Activated naive CD4-positive, alpha-beta T cell treated with anti-CD3 and anti-CD28 coated beads for 36 hours (primary cell): ENCODE results near the gene PALLD. TPM values are rescaled to one million over a fixed set of nuclear protein-coding genes. Genes with fewer than 3 reads are reported as not detected.
"Not testable (repeated sequence)": the region's sequence is repeated elsewhere in the genome, so short reads cannot be mapped to it uniquely, and the experiment has no call there.

ENCODE experiments used
- CTCF ChIA-PET: fragments of 350-600 bp; sonication (Branson Sonifier 250); formaldehyde crosslinking; loops from one replicate; lab custom pipeline; 2021; ENCODE audit warnings: antibody characterized with exemption; lab: Charles Lee
- DNase-seq: peaks from one replicate; pipeline ENCODE4 v3.0.0-alpha.2; 2020
- H3K27ac Mint-ChIP-seq: one replicate; pipeline ENCODE4 v1.8.0; 2021; ENCODE audit warnings: mild to moderate bottlenecking, mixed read lengths
- H3K27me3 Mint-ChIP-seq: one replicate; pipeline ENCODE4 v1.8.0; 2021; ENCODE audit warnings: low read depth, mixed read lengths
- H3K36me3 Mint-ChIP-seq: one replicate; pipeline ENCODE4 v1.8.0; 2021; ENCODE audit warnings: low read depth, mixed read lengths
- H3K4me1 Mint-ChIP-seq: one replicate; pipeline ENCODE4 v1.8.0; 2021; ENCODE audit warnings: low read depth, mixed read lengths
- H3K4me3 Mint-ChIP-seq: one replicate; pipeline ENCODE4 v1.8.0; 2021; ENCODE audit warnings: mild to moderate bottlenecking, moderate library complexity, mixed read lengths
- H3K9me3 Mint-ChIP-seq: one replicate; pipeline ENCODE4 v1.8.0; 2021; ENCODE audit warnings: mixed read lengths
- intact Hi-C: fragments of 100-400 bp; cut with micrococcal nuclease; formaldehyde crosslinking; loops from one replicate; pipeline ENCODE4 v1.15.1; 2023
- total RNA-seq, 2 experiments: library from RNA; stranded (reverse); gene quantifications; one replicate each; pipeline ENCODE4 v1.2.3, GENCODE V29; 2021

The PALLD gene
- total RNA-seq, 2 experiments from 2014 or later, result 7.3 to 7.8 TPM

DNA sequence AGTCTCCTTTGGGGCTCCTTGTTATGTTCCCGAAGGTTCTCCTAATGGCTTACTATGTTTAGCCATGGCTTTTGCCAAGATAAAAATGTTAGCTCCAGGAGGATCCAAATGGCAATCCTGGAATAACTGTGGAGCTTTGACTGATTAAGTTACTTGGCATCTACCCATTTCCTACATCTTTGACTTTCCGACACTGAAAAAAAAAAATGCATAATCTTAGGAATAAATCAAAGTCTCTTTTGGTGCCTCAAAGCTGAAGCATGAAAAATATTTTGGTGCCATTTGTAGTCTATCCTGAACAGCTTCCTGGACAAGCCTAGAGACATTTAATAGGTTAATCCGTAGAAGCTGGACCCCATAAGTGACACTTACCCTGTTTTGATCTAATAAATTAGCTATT lies 191.7 kb downstream of the PALLD start:
- no peaks in the 10 kb centered on the region for H3K36me3 Mint-ChIP-seq
- intact Hi-C loops, result no loop called here
- no peaks in the 10 kb centered on the region for H3K4me1 Mint-ChIP-seq
- no peak overlapping the region for H3K4me3 Mint-ChIP-seq
- H3K27ac Mint-ChIP-seq, result no peak overlapping the region
- H3K27me3 Mint-ChIP-seq, result peaks cover 2% of the 10 kb centered on the region
- DNase-seq, result no peak
- H3K9me3 Mint-ChIP-seq, result no peaks in the 10 kb centered on the region
- CTCF ChIA-PET, result interaction anchor here (0.6 kb wide), 1 partner anchor 40 kb away, joined by 4 read pairs; no protein-coding TSS in a partner anchor

DNA sequence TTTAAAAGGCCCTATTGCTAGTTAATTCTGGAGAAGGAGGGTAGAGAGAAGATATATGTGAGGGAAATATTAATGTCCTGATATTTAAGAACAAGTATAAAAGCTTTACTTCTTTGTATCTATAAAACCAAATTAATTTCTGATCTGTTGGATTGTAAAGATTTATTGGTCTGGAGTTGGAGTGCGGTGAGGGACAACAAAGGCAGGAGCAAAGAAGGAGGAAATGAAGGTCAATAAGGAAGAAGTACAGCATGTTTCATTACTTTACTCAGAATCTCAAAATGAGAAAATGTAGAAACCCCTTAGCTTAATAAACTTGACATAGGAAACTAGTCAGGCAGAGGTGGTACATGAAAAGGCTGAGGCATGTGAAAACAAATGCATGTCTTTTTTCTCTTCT lies 192.9 kb downstream of the PALLD start:
- no peaks in the 10 kb centered on the region for H3K9me3 Mint-ChIP-seq
- CTCF ChIA-PET, result interaction anchor here (0.6 kb wide), 1 partner anchor 1486 kb away, joined by 4 read pairs; no protein-coding TSS in a partner anchor
- intact Hi-C loops, result loop anchor here (10.0 kb wide), 1 partner anchor 795 kb away; no protein-coding TSS in a partner anchor
- H3K27me3 Mint-ChIP-seq, result peaks cover 2% of the 10 kb centered on the region
- H3K4me3 Mint-ChIP-seq, result no peak overlapping the region
- no peak overlapping the region for H3K27ac Mint-ChIP-seq
- H3K36me3 Mint-ChIP-seq, result no peaks in the 10 kb centered on the region
- DNase-seq, result no peak
- H3K4me1 Mint-ChIP-seq, result no peaks in the 10 kb centered on the region

DNA sequence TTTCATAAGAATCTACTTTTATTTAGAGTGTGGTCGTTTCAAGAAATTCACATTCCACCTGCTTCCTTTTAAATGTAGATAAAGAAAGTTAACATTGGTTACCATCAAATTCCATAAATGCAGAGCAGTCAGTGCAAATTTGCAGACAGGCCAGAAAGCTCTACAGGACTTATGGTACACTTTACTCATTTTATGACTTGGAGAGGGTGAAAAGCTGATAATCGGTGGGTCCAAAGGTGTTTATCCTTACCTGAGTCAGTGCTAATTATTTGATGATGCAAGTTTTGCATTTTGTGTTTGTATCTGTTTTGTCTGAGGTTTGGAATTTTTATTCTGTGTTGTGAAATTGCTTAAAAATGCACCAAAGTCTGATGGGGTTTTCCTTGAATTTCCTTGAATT lies 193.3 kb downstream of the PALLD start:
- intact Hi-C loops, result loop anchor here (10.0 kb wide), 1 partner anchor 795 kb away; no protein-coding TSS in a partner anchor
- no peak for DNase-seq
- CTCF ChIA-PET, result no interaction called here
- Mint-ChIP-seq H3K4me1 (no peaks in the 10 kb centered on the region), H3K27ac (no peak overlapping the region), H3K9me3 (no peaks in the 10 kb centered on the region), H3K27me3 (peaks cover 2% of the 10 kb centered on the region), H3K36me3 (no peaks in the 10 kb centered on the region), H3K4me3 (no peak overlapping the region)

DNA sequence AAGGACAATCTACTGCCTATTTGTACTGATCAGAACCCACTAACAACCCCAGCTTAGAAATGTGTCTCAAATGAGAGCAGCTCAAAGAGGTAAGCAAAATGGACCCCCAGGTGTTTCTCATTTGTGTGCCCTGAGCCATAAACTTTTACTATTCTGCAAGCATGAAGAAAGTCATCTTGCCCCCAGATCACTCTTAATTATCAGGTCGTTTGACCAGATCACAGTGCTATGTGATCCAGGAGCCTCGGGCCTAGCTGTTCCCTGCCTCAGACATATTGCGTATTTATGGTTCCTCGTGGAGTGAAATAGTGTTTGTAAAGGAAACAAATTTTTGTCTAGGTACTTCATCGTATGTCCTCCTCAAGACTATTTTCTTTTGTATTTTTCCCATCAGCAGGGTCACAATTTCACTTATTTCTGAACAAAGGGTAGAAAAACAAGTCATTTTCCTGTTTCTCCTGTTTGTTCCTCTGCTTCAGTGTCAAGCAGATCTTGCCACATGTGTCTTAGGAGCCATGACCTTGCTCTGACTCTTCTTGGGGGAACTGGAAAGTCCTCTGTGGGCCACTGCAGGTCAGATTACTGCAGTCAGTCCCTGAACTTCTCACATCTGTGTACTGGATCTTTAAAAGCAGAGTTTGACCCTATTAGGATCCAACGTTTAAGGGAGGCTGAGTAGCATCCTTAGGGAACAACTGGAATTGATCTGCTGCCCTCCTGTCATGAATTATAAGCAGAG lies 194.9 kb downstream of the PALLD start:
- Mint-ChIP-seq H3K36me3 (no peaks in the 10 kb centered on the region), H3K9me3 (no peaks in the 10 kb centered on the region), H3K4me1 (no peaks in the 10 kb centered on the region), H3K4me3 (no peak overlapping the region), H3K27me3 (no peaks in the 10 kb centered on the region), H3K27ac (no peak overlapping the region)
- intact Hi-C loops, result loop anchor here (10.0 kb wide), 1 partner anchor 793 kb away; no protein-coding TSS in a partner anchor
- CTCF ChIA-PET, result no interaction called here
- no peak for DNase-seq

DNA sequence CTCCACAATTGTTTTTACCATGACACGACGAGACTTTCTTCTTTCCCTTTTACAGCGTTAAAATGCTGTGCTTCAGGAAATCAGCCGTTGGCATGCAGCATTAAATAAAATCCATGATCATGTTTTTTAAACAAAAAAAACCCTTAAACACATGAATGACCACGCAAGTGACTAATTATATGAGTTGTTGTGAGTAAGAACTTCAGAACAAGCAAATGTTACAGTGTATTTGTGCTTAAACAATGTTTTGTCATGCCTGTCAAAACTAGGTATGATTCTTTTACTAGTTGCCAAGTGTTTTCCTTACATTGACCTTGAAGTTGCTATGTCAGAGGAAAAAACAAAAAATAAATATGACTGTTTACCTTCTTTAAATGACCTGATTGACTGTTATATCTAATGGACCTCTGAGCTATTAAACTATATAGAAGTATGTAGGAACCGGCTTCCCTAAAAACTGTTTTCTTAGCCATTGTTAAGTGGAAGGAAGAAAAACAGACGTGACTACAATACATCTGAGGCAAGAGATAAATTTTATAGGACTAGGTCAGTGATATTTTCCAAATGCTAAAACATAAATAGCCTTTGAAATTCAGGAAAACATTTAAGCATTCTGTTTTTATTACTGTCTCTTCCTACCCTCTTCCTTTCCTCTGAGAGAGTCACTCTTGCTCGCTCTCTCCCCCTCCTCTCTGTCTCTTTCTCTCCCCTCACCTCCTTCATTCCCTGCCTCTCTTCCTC lies 197.1 kb downstream of the PALLD start:
- intact Hi-C loops, result loop anchor here (10.0 kb wide), 1 partner anchor 791 kb away; no protein-coding TSS in a partner anchor
- Mint-ChIP-seq H3K9me3 (no peaks in the 10 kb centered on the region), H3K4me3 (no peak overlapping the region), H3K4me1 (no peaks in the 10 kb centered on the region), H3K27ac (no peak overlapping the region), H3K27me3 (no peaks in the 10 kb centered on the region), H3K36me3 (no peaks in the 10 kb centered on the region)
- CTCF ChIA-PET, result no interaction called here
- DNase-seq, result no peak

DNA sequence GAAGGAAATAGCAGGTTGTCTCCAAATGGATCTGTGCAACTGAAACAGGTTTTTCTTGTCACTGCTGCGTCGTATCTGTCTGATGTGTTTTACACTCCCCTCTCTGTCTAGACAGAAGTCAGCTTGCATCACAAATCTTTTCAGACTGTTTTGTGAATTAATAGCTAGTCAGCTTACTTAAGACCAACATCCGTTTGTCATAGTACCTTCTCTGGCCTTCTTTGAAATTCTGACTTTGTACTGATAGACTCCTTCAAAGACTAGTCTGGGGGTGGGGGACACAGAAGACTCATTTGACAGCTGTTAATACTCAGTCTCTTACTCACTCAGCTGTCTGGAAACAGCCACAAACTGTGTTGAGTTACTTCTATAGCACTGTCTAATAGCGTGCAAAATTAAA lies 197.8 kb downstream of the PALLD start:
- H3K9me3 Mint-ChIP-seq, result no peaks in the 10 kb centered on the region
- no peaks in the 10 kb centered on the region for H3K4me1 Mint-ChIP-seq
- H3K4me3 Mint-ChIP-seq, result no peak overlapping the region
- H3K27ac Mint-ChIP-seq, result no peak overlapping the region
- no peak for DNase-seq
- CTCF ChIA-PET, result no interaction called here
- H3K27me3 Mint-ChIP-seq, result no peaks in the 10 kb centered on the region
- H3K36me3 Mint-ChIP-seq, result no peaks in the 10 kb centered on the region
- intact Hi-C loops, result loop anchor here (10.0 kb wide), 1 partner anchor 790 kb away; no protein-coding TSS in a partner anchor

DNA sequence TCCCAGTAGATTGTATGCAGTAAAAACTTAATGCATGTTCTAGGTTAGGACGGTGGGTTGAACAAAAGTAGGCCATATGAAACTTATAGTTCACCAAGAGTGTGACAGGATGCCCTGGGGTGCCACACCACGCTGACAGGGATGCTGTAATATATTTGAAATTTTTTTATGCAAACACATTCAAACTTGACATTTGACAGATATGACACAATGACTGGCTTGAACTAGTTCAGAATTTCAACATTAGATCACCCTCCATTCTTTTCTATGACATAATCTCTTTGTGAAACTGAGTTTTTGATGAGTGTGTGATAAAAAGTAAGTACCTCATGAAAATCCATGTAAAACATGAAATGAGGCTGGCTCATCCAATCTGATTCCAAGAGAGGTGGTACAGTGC lies 198.4 kb downstream of the PALLD start:
- intact Hi-C loops, result loop anchor here (10.0 kb wide), 1 partner anchor 790 kb away; no protein-coding TSS in a partner anchor
- DNase-seq, result no peak
- H3K27me3 Mint-ChIP-seq, result no peaks in the 10 kb centered on the region
- H3K4me3 Mint-ChIP-seq, result no peak overlapping the region
- H3K27ac Mint-ChIP-seq, result no peak overlapping the region
- no peaks in the 10 kb centered on the region for H3K9me3 Mint-ChIP-seq
- H3K36me3 Mint-ChIP-seq, result no peaks in the 10 kb centered on the region
- no peaks in the 10 kb centered on the region for H3K4me1 Mint-ChIP-seq
- CTCF ChIA-PET, result no interaction called here

DNA sequence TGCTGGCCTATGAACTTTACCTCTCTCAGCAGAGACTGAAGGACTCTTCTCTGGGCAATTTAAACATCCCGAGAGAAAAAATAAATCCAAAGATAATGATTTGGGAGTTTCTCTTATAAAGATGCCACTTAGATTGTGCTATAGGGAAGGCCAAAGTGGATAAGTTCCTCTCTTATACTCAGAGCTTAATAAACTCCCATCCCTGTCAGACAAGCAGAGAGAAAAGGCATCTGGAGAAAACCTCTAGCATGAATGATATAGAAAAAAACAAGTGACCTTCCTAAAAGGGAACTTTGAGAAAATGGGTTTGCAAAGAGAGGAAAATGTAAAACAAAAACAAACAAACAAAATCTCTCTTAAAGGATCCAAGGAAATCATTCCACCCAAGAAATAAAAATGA lies 199.4 kb downstream of the PALLD start:
- Mint-ChIP-seq H3K9me3 (no peaks in the 10 kb centered on the region), H3K4me1 (no peaks in the 10 kb centered on the region), H3K27ac (no peak overlapping the region), H3K4me3 (no peak overlapping the region), H3K27me3 (no peaks in the 10 kb centered on the region), H3K36me3 (no peaks in the 10 kb centered on the region)
- intact Hi-C loops, result loop anchor here (10.0 kb wide), 1 partner anchor 789 kb away; no protein-coding TSS in a partner anchor
- CTCF ChIA-PET, result no interaction called here
- DNase-seq, result no peak

DNA sequence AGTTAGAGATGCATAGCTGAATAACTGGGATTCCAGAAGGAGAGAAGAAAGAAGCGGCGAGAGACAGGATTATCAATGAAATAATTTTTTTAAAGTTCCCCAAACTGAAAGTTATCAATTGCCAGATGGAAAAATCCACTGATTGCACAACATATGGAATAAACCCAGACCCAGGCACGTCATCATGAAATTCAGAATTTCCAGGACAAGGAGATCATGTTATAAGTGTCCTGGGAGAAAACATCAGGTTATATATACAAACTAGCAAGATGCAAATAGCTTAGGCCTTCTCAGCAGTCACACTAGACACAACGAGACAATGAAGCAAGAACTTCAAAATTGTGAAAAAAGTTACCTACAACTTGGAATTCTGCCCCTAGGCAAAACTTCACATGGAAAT lies 200.0 kb downstream of the PALLD start:
- DNase-seq, result no peak
- no peaks in the 10 kb centered on the region for H3K4me1 Mint-ChIP-seq
- H3K36me3 Mint-ChIP-seq, result no peaks in the 10 kb centered on the region
- H3K27me3 Mint-ChIP-seq, result no peaks in the 10 kb centered on the region
- intact Hi-C loops, result loop anchor here (10.0 kb wide), 1 partner anchor 788 kb away; no protein-coding TSS in a partner anchor
- H3K4me3 Mint-ChIP-seq, result no peak overlapping the region
- no peak overlapping the region for H3K27ac Mint-ChIP-seq
- no peaks in the 10 kb centered on the region for H3K9me3 Mint-ChIP-seq
- CTCF ChIA-PET, result no interaction called here

DNA sequence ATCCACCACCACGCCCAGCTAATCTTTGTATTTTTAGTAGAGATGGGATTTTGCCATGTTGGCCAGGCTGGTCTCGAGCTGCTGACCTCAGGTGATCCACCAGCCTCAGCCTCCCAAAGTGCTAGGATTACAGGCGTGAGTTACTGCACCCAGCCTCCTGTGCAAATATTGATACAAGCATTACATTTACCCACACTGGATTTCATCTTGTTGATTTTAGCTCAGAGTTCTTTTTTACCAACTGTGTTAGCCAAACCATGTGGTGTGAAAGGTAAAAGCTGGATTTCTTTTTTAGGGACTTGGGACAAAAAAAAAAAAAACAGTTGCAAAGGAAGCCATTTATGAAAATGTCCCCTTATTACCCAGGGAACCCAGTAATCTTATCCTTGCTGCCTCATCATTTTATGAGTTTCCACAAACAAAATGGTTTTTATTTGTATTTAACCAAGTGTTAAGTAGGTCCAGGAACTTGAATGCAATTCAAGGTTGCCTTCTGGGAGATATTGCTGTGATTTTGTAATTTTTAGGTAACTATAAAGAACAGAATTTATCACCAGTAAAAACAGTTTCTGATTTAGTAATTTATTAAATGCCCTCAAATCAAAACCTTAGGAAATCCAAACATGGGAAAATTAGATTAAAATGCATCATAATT lies 202.5 kb downstream of the PALLD start:
- Mint-ChIP-seq H3K36me3 (no peaks in the 10 kb centered on the region), H3K9me3 (no peaks in the 10 kb centered on the region), H3K4me3 (no peak overlapping the region), H3K27me3 (no peaks in the 10 kb centered on the region), H3K27ac (no peak overlapping the region), H3K4me1 (no peaks in the 10 kb centered on the region)
- CTCF ChIA-PET, result no interaction called here
- no peak for DNase-seq
- intact Hi-C loops, result loop anchor here (10.0 kb wide), 1 partner anchor 785 kb away; no protein-coding TSS in a partner anchor

DNA sequence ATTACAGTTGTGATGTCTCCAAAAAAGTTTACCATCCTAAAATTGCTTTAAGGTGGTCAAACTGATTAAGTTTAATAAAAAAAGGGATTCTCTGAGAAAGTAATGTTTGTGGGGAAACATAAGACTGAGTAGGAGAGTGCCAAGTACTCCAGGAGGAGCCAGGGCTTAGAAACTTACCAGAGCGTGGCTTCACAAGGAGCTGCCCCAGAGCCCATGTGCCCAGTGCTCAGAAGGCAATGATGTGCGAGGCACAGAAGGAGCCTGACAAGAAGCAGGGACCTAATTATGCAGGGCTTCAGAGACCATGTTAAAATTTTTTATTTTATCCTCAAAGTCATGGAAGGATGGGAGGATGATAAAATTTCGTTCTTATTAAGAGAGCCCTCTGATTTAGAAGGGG lies 204.2 kb downstream of the PALLD start:
- CTCF ChIA-PET, result no interaction called here
- H3K4me1 Mint-ChIP-seq, result no peaks in the 10 kb centered on the region
- no peak for DNase-seq
- no peak overlapping the region for H3K4me3 Mint-ChIP-seq
- no peak overlapping the region for H3K27ac Mint-ChIP-seq
- no peaks in the 10 kb centered on the region for H3K36me3 Mint-ChIP-seq
- no peaks in the 10 kb centered on the region for H3K27me3 Mint-ChIP-seq
- intact Hi-C loops, result no loop called here
- H3K9me3 Mint-ChIP-seq, result no peaks in the 10 kb centered on the region

DNA sequence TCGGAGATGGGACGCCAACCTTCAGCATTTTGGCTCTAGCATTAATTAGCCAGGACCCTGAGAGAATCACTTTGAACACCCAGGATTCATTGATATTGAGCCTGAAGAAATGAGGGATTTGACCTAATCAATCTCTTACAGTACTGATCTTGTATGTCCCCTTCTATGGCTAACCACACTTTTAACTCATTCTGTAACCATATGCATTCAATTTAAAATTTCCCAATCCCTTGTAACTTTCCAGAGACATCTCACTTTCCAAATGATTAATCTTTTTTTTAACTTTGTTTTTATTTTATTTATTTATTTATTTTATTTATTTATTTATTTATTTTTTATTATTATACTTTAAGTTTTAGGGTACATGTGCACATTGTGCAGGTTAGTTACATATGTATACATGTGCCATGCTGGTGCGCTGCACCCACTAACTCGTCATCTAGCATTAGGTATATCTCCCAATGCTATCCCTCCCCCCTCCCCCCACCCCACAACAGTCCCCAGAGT lies 205.8 kb downstream of the PALLD start:
- not testable (repeated sequence) for H3K4me3 Mint-ChIP-seq

More for the DNA sequence above, 205.8 kb downstream of the PALLD start:
- CTCF ChIA-PET, H3K9me3 Mint-ChIP-seq, H3K27ac Mint-ChIP-seq, intact Hi-C loops, H3K4me1 Mint-ChIP-seq, DNase-seq, H3K36me3 Mint-ChIP-seq, H3K27me3 Mint-ChIP-seq: not testable (repeated sequence)
